ENCODE data around the gene ZNF652. TPM values are rescaled to one million over a fixed set of nuclear protein-coding genes. Genes with fewer than 3 reads are reported as not detected.
"Not testable (repeated sequence)": the region's sequence is repeated elsewhere in the genome, so short reads cannot be mapped to it uniquely, and the experiment has no call there.

ZNF652 gene
- polyA plus RNA-seq, 1 of the 3 experiments (the other 2 are of a cell fraction): 5.1 TPM

- H3K9ac ChIP-seq; H3K36me3 ChIP-seq (replicated peaks in 1 of 2; ENCODE audit: control insufficient read depth in 1 of 2, insufficient read depth in 2 of 2, low read length in 1 of 2); DNase-seq; H2AFZ ChIP-seq (ENCODE audit: low read depth); H3K4me1 ChIP-seq (ENCODE audit: control insufficient read depth in 1 of 2, insufficient read depth in 2 of 2, low read depth in 1 of 2, low read length in 1 of 2); H3K27me3 ChIP-seq (ENCODE audit: insufficient read depth); H4K20me1 ChIP-seq (ENCODE audit: insufficient read depth); H3K4me2 ChIP-seq; H3K9me2 ChIP-seq; H3F3A ChIP-seq (replicated peaks; ENCODE audit: insufficient read depth); POLR2A ChIA-PET; H3K4me3 ChIP-seq (ENCODE audit: low read depth in 2 of 2, low read length in 1 of 2); H3K9me3 ChIP-seq; H3K27ac ChIP-seq (ENCODE audit: low read depth in 2 of 2, low read length in 1 of 2); H3K79me2 ChIP-seq (ENCODE audit: insufficient read depth): not testable (repeated sequence)
- WGBS (ENCODE audit: low lambda C conversion rate): 85% methylated on average over 9 of the region's 9 CpGs
- CTCF ChIA-PET: interaction anchor here (1.3 to 3.8 kb wide), 4 partner anchors 30 to 296 kb away, joined by 4 to 20 read pairs (median 10); no protein-coding TSS in a partner anchor
- peak; percentile 17; the same call in 1 of the 2 replicates for TF ChIP-seq CTCF (IDR thresholded peaks at IDR 0.05)
Observed at GRCh38 chr17:49261540-49261939, 100.5 kb downstream of the ZNF652 start.

- ChIA-PET POLR2A (no interaction called here), CTCF (interaction anchor here (1.0 to 3.8 kb wide), 9 partner anchors 18 to 536 kb away, joined by 3 to 20 read pairs (median 4); no protein-coding TSS in a partner anchor)
- no peak overlapping the region; the same call in 1 of the 2 replicates for H3K9ac ChIP-seq
- no peaks in the 10 kb centered on the region for H4K20me1 ChIP-seq (ENCODE audit: insufficient read depth)
- H3K9me2 ChIP-seq: no peaks in the 10 kb centered on the region
- H3F3A ChIP-seq (replicated peaks; ENCODE audit: insufficient read depth): no peaks in the 10 kb centered on the region
- peaks cover 4% of the 10 kb centered on the region in 2 experiments; a peak in 1 of 4 replicates for H3K4me1 ChIP-seq (ENCODE audit: control insufficient read depth in 1 of 2, insufficient read depth in 2 of 2, low read depth in 1 of 2, low read length in 1 of 2)
- WGBS (ENCODE audit: low lambda C conversion rate): 53% methylated on average over 11 of the region's 11 CpGs
- H3K36me3 ChIP-seq (replicated peaks in 1 of 2; ENCODE audit: control insufficient read depth in 1 of 2, insufficient read depth in 2 of 2, low read length in 1 of 2): no peaks in the 10 kb centered on the region
- no peaks in the 10 kb centered on the region for H3K27me3 ChIP-seq (ENCODE audit: insufficient read depth)
- peak overlapping the region; percentile 49 to 58; a peak in 3 of 4 replicates for H3K4me3 ChIP-seq (ENCODE audit: low read depth in 2 of 2, low read length in 1 of 2)
- no peak for DNase-seq
- H3K4me2 ChIP-seq: peak overlapping the region; percentile 75
- TF ChIP-seq FOSL2 (IDR thresholded peaks at IDR 0.05; ENCODE audit: borderline replicate concordance, low read depth): peak; percentile 70; the same call in 1 of the 2 replicates
- no peak for TF ChIP-seq PBX3 (IDR thresholded peaks at IDR 0.05)
- no peak for TF ChIP-seq IRF3 (IDR thresholded peaks at IDR 0.05; ENCODE audit: low read depth, low read length)
- no peak for TF ChIP-seq USF2 (IDR thresholded peaks at IDR 0.05; ENCODE audit: borderline replicate concordance, low read depth, low read length)
- peak; percentile 33; the same call in 1 of the 2 replicates for TF ChIP-seq MAX (IDR thresholded peaks at IDR 0.05; ENCODE audit: low read depth)
- no peak for TF ChIP-seq NFIC (IDR thresholded peaks at IDR 0.05; ENCODE audit: borderline replicate concordance)
- TF ChIP-seq ZBTB33 (IDR thresholded peaks at IDR 0.05; ENCODE audit: borderline replicate concordance, low read depth): no peak
- no peak for TF ChIP-seq REST (IDR thresholded peaks at IDR 0.05; ENCODE audit: low read depth, low read length)
- H3K27ac ChIP-seq (ENCODE audit: low read depth in 2 of 2, low read length in 1 of 2): peak overlapping the region in 1 of 2 experiments; percentile 46; a peak in 2 of 4 replicates
- H3K79me2 ChIP-seq (ENCODE audit: insufficient read depth): no peaks in the 10 kb centered on the region
- no peaks in the 10 kb centered on the region for H3K9me3 ChIP-seq
- H2AFZ ChIP-seq (ENCODE audit: low read depth): peak overlapping the region; percentile 95
Observed at GRCh38 chr17:49260817-49261291, 101.2 kb downstream of the ZNF652 start.
